ENCODE measurements around the gene CD19.

CD19 gene

DNA sequence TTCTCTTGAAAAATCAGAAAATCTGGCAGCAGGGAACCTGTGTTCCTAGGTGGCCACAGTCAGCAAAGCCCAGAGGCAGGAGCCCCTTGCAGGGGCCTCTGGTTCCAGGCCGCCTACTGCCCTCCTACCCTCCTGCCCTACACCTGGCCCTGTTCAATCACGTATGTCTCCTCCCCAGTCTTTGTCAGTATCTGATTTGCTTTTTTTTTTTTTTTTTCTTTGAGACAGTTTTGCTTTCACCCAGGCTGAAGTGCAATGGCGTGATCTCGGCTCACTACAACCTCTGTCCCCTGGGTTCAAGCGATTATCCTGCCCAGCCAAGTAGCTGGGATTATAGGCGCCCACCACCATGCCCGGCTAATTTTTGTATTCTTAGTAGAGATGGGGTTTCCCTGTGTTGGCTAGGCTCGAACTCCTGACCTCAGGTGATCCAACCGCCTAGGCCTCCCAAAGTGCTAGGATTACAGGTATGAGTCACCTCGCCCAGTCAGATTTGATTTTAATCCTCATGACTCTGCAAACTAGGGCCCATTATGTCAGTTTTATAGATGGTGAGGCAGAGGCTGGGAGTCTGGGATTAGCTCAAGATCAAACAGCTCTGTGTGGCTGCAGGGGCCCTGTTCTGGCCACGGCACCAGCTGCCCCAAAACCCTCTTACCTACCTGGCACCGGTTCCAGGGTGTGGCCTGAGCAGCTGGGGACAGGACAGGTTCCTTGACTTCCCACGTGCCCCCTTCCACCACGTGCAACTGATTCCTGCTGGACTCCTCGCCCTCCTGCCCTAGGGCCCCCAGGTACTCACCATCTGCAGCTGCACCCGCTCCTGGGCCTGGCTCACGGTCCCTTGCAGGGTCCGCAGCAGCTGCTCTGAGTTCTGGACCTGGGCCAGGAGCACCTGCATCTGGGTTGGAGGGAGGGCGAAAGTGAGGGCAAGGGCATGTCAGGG lies 21.4 kb upstream of the CD19 start:
- DNase-seq, result no peak
- Histone ChIP-seq H3K4me3 (ENCODE audit: low read depth, low read length) (no peak overlapping the region), H3K36me3 (replicated peaks) (peaks cover 33% of the 10 kb centered on the region), H3K27me3 (replicated peaks) (no peaks in the 10 kb centered on the region), H3K27ac (no peak overlapping the region)
- in situ Hi-C loops (cut with HindIII; ENCODE audit: low pct_ligation_motif_present, low sequenced_read_pairs), result no loop called here
- TF ChIP-seq, protein P1, sequence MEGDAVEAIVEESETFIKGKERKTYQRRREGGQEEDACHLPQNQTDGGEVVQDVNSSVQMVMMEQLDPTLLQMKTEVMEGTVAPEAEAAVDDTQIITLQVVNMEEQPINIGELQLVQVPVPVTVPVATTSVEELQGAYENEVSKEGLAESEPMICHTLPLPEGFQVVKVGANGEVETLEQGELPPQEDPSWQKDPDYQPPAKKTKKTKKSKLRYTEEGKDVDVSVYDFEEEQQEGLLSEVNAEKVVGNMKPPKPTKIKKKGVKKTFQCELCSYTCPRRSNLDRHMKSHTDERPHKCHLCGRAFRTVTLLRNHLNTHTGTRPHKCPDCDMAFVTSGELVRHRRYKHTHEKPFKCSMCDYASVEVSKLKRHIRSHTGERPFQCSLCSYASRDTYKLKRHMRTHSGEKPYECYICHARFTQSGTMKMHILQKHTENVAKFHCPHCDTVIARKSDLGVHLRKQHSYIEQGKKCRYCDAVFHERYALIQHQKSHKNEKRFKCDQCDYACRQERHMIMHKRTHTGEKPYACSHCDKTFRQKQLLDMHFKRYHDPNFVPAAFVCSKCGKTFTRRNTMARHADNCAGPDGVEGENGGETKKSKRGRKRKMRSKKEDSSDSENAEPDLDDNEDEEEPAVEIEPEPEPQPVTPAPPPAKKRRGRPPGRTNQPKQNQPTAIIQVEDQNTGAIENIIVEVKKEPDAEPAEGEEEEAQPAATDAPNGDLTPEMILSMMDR (IDR thresholded peaks at IDR 0.05; ENCODE audit: low read depth, low read length, missing control alignments), result no peak

DNA sequence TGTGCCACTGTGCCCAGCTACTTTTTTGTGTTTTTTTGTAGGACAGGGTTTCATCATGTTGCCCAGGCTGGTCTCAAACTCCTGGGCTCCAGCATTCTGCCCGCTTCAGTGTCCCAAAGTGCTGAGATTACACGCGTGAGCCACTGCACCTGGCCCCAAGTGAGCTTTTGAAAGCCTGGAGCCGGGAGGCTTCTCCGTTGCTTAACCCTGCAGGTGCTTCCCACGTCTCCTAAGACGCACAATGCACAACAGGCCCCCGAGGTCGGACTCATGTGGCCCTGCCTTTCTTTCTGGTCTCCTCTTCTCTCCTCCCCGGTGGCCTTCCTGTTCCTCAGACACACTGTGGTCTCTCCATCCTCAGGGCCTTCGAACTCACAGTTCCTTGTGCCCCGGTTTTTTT lies 19.2 kb upstream of the CD19 start:
- in situ Hi-C loops (cut with HindIII; ENCODE audit: low pct_ligation_motif_present, low sequenced_read_pairs), result no loop called here
- TF ChIP-seq, protein P1 (IDR thresholded peaks at IDR 0.05; ENCODE audit: low read depth, low read length, missing control alignments), result no peak
- no peak overlapping the region for H3K27ac ChIP-seq
- H3K36me3 ChIP-seq (replicated peaks), result peaks cover 38% of the 10 kb centered on the region
- H3K4me3 ChIP-seq (ENCODE audit: low read depth, low read length), result no peak overlapping the region
- DNase-seq, result no peak
- no peaks in the 10 kb centered on the region for H3K27me3 ChIP-seq (replicated peaks)

DNA sequence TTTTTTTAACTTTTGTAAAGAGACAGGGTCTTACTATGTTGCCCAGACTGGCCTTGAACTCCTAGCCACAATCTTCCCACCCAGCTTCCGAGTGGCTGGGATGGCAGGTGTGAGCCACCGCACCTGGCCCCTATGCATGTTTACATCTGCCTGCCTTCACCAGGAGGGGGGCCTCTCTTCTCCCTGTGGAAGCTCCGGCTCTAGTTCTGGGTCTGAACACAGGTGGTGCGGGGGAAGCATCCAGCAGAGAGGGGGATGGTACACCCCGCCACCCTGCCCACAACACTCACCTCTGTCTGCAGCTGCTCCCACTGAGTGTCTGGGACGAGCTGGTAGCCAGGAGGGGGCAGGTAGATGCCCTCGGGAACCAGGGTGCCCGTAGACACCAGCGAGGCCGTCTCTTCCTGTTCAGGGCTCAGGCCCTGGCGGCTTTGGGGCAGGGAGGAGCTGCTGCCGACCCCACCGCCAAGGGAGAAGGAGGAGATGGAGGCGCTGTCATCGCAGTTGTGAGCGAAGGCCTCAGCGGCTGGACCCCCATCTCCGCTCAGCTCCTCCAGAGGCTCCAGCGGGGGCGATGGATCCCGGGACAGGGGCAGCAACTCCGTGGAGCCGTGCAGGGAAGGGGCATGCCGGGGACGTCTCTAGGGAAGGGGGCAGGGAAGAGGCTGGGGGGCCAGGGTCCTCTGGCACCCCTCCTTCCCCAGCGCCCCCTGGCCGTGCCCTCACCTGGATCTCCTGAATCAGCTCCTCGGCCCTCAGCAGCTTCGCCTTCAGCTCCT lies 17.6 kb upstream of the CD19 start:
- no peaks in the 10 kb centered on the region for H3K27me3 ChIP-seq (replicated peaks)
- in situ Hi-C loops (cut with HindIII; ENCODE audit: low pct_ligation_motif_present, low sequenced_read_pairs), result no loop called here

DNA sequence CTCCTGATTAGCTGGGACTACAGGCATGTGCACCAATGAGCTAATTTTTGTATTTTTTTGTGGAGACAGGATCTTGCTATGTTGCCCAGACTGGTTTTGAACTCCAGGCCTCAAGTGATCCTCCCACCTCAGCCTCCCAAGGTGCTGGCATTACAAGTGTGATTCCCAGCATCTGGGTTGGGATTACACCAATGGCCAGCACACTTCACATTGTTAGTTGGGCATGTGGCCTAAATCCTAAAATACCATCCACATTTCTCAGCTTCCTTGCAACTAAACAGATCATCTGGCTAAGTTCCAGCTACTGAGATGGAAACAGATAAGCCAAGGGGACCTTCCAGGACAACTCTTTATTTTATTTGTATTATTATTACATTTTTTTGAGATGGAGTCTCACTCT lies 16.6 kb upstream of the CD19 start:
- DNase-seq, result peak; percentile 32
- Histone ChIP-seq H3K4me3 (ENCODE audit: low read depth, low read length) (no peak overlapping the region), H3K27ac (no peak overlapping the region), H3K36me3 (replicated peaks) (peaks cover 40% of the 10 kb centered on the region), H3K27me3 (replicated peaks) (no peaks in the 10 kb centered on the region)
- TF ChIP-seq, protein P1 (IDR thresholded peaks at IDR 0.05; ENCODE audit: low read depth, low read length, missing control alignments), result no peak
- in situ Hi-C loops (cut with HindIII; ENCODE audit: low pct_ligation_motif_present, low sequenced_read_pairs), result no loop called here

More for the DNA sequence above, 17.6 kb upstream of the CD19 start:
- Histone ChIP-seq H3K4me3 (ENCODE audit: low read depth, low read length) (no peak overlapping the region), H3K27ac (no peak overlapping the region), H3K36me3 (replicated peaks) (peaks cover 35% of the 10 kb centered on the region)
- TF ChIP-seq, protein P1 (IDR thresholded peaks at IDR 0.05; ENCODE audit: low read depth, low read length, missing control alignments), result no peak
- no peak for DNase-seq

DNA sequence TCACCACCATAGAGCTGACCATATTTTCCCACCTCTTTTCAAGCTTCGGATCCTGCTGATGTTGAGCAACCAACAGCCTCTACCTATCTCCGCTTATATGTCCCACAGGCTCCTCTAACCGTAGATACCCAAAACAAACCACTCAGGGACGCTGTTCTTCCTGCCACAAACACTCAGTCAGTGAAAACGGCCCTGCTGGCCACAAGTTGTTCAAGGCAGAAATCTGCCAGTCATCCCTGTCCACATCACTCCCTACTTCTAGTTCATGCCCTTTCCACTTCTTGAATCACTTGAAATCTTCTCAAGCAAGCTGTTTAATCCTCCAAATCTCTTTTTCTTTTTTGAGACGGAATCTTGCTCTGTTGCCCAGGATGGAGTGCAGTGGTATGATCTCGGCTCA lies 14.7 kb upstream of the CD19 start:
- TF ChIP-seq, protein P1 (IDR thresholded peaks at IDR 0.05; ENCODE audit: low read depth, low read length, missing control alignments), result no peak
- Histone ChIP-seq H3K36me3 (replicated peaks) (peaks cover 36% of the 10 kb centered on the region), H3K4me3 (ENCODE audit: low read depth, low read length) (no peak overlapping the region), H3K27ac (no peak overlapping the region), H3K27me3 (replicated peaks) (no peaks in the 10 kb centered on the region)
- in situ Hi-C loops (cut with HindIII; ENCODE audit: low pct_ligation_motif_present, low sequenced_read_pairs), result no loop called here
- no peak for DNase-seq

Measured in brain microvascular endothelial cell (primary cell).